Activated CD4-positive, alpha-beta T cell treated with anti-CD3 and anti-CD28 coated beads, Interleukin-2, amount 50 U/mL, for 16 hours (primary cell): ENCODE results near the gene UGT2B10.

Experiments
- DNase-seq: peaks from one replicate; pipeline ENCODE4 v3.0.0-alpha.2; 2020

Gene UGT2B10

DNA sequence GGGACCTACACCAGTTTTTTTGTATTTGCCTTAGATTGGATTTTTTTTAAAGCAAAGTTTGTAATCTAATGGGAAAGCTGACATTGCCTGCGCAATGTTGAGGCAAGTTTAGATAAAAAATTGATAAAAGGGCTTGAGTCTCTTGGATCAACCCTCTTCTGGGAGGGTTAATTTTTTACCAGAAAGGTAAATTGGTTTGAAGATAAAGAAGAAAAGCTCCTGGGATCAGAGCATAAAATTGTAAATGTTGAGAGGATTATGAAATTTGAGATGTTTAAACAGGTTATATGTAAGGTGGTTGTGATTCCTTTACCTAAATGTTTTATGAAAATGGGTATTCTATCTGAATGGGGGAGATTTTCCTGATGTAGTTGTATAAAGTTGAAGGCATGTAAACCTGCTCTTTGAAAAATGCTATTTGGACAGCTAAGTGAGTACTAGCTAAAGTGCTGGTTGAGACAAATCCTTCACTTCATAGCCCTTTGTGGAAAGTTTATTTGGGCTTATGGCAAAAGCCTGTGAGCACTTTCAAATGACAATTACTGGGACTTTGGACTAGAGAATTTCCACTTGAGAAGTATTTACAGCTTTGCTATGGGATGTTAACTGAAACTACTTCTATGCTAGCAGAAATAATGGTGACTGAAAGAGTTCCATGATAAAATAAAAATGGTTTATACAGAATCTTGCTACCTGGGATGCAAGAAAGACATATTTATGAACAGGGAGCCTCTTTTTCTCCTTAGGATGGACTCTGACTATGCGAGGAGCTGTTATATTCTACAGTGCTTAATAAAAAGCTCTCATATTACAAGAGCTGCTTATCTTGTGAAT, 56.2 kb downstream of the UGT2B10 start:
- DNase-seq = no peak

- DNase-seq = no peak
Observed at GRCh38 chr4:68872643-68873502, 57.1 kb downstream of the UGT2B10 start.

GRCh38 chr4:68874507-68874906, 58.7 kb downstream of the UGT2B10 start:
- no peak for DNase-seq

DNA sequence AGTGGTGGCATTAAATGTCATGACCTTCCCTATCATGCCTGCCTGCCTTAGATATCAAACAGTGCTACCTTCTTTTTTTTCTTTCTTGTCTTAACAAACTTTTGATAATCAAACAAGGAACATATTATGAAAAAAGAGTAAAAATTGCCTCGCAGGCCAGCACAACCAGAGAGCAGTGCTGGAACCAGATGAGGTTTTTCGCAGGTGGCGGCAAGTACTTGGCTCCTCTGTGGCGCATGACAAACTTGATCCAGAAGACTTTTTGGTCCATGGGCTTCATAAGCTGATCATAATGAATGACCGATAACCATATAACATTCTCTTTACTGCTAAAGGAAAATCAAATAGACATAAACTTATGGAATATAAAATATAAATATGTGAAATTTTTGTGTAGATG, 61.8 kb downstream of the UGT2B10 start:
- no peak for DNase-seq

DNA sequence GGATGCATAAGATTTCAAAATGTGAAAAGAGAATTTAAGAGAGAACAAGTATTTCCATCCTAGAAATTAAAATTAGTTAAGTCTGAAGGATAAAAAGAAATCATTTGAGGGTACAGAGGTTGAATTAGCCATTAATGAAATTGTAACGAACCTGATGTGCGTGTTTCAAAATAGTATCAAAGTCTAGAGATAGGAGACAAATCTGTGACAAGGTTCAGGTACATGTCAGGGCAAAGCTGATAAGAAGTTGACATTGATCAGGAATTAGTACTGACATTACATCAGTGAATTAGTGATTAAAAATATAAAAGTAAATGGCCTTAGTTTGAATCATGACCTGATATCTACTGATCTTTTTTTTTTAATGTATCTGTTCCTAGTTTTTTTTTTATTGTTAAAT, 62.3 kb downstream of the UGT2B10 start:
- no peak for DNase-seq
